Caco-2 (cell line): ENCODE data around the gene FBRS. TPM values are rescaled to one million over a fixed set of nuclear protein-coding genes. Genes with fewer than 3 reads are reported as not detected.

Experiments used
- BruUV-seq: library from RNA; stranded (reverse); fragments of 400-500 nt; replicated peaks from 2 replicates; lab custom pipeline; 2021; lab: Mats Ljungman, UMichigan
- CTCF ChIA-PET: fragments of 300-600 bp; sonication (Branson Sonifier 250); formaldehyde crosslinking; loops from one replicate; lab custom pipeline; 2022; ENCODE audit warnings: antibody characterized with exemption; lab: Charles Lee
- POLR2A ChIA-PET: fragments of 300-600 bp; sonication (Branson Sonifier 250); formaldehyde crosslinking; loops from one replicate; lab custom pipeline; 2022; ENCODE audit warnings: antibody characterized with exemption; lab: Charles Lee
- DNase-seq, 2 experiments: peaks; one replicate each; pipeline versions ENCODE4 v3.0.0 to v3.0.0-alpha.2; 2020 to 2022
- H3K27me3 ChIP-seq: replicated peaks from 2 replicates; pipeline ENCODE4 v1.6.0; 2011; ENCODE audit warnings: low read length; ENCODE audit not compliant: control insufficient read depth, insufficient read depth
- H3K36me3 ChIP-seq: 2 replicates; pipeline ENCODE4 v1.5.1; 2011; ENCODE audit warnings: low read length; ENCODE audit not compliant: control insufficient read depth, insufficient read depth
- H3K4me1 ChIP-seq: fragments of 250-450 bp; sonication (Bioruptor Pico); 2 replicates; pipeline ENCODE4 v1.5.1; 2020; ENCODE audit warnings: mild to moderate bottlenecking
- H3K4me3 ChIP-seq: 2 replicates; pipeline ENCODE4 v1.5.1; 2011; ENCODE audit warnings: low read depth, mild to moderate bottlenecking, control low read depth, low read length
- H3K9me3 ChIP-seq: fragments of 250-450 bp; sonication (Bioruptor Pico); 2 replicates; pipeline ENCODE4 v1.5.1; 2020; ENCODE audit warnings: mild to moderate bottlenecking, moderate library complexity
- H3K27ac Mint-ChIP-seq: one replicate; pipeline ENCODE4 v1.8.0; 2022; ENCODE audit warnings: mixed read lengths; ENCODE audit not compliant: unreplicated experiment
- H3K27me3 Mint-ChIP-seq: one replicate; pipeline ENCODE4 v1.8.0; 2022; ENCODE audit warnings: mixed read lengths; ENCODE audit not compliant: insufficient read depth, unreplicated experiment
- H3K36me3 Mint-ChIP-seq: one replicate; pipeline ENCODE4 v1.8.0; 2022; ENCODE audit warnings: mild to moderate bottlenecking, mixed read lengths; ENCODE audit not compliant: insufficient read depth, unreplicated experiment
- H3K4me1 Mint-ChIP-seq: one replicate; pipeline ENCODE4 v1.8.0; 2022; ENCODE audit warnings: low read depth, mixed read lengths; ENCODE audit not compliant: unreplicated experiment
- H3K4me3 Mint-ChIP-seq: one replicate; pipeline ENCODE4 v1.8.0; 2022; ENCODE audit warnings: mild to moderate bottlenecking, moderate library complexity, mixed read lengths; ENCODE audit not compliant: unreplicated experiment
- H3K9me3 Mint-ChIP-seq: one replicate; pipeline ENCODE4 v1.8.0; 2022; ENCODE audit warnings: mixed read lengths; ENCODE audit not compliant: unreplicated experiment
- CTCF ChIP-seq, 2 experiments: fragments of 200-600 bp in 1 of 2; IDR thresholded peaks; 1 replicate in 1 of 2; 2 replicates in 1 of 2; pipeline versions ENCODE4 v1.5.1 to v1.8.0; 2011 to 2022; ENCODE audit warnings: antibody characterized with exemption in 1 of 2, control low read depth in 1 of 2, inconsistent platforms in 1 of 2, low read depth in 1 of 2, low read length in 1 of 2, mild to moderate bottlenecking in 1 of 2, moderate library complexity in 1 of 2; ENCODE audit not compliant: insufficient read depth in 1 of 2, severe bottlenecking in 1 of 2, unreplicated experiment in 1 of 2
- intact Hi-C: fragments of 100-400 bp; cut with micrococcal nuclease; formaldehyde crosslinking; loops from one replicate; pipeline ENCODE4 v1.10.0; 2022; ENCODE audit not compliant: unreplicated experiment
- total RNA-seq: library from RNA; stranded (reverse); gene quantifications from 2 replicates; pipeline ENCODE4 v1.2.3, GENCODE V29; 2022

FBRS gene
- total RNA-seq, 1 experiment from 2014 or later: 46.1 TPM

DNA sequence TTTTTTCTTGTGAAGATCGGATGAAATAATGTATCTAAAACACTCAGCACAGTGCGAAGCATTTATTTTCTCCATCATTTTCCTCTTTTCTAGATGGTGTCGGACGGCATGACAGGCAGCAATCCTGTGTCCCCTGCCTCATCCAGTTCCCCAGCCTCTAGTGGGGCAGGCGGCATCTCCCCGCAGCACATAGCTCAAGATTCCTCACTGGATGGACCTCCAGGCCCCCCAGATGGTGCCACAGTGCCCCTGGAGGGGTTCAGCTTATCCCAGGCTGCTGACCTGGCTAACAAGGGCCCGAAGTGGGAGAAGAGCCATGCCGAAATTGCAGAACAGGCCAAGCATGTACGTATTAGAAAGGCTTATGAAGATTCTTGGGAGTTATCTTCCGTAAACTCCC, 45.7 kb downstream of the FBRS start:
- Mint-ChIP-seq H3K9me3 (no peaks in the 10 kb centered on the region), H3K27me3 (no peaks in the 10 kb centered on the region), H3K27ac (no peak overlapping the region), H3K36me3 (peaks cover 95% of the 10 kb centered on the region), H3K4me1 (no peaks in the 10 kb centered on the region), H3K4me3 (no peak overlapping the region)
- Histone ChIP-seq H3K4me1 (peaks cover 7% of the 10 kb centered on the region; the same call in 1 of the 2 replicates), H3K36me3 (peaks cover 3% of the 10 kb centered on the region), H3K4me3 (no peak overlapping the region), H3K27me3 (no peaks in the 10 kb centered on the region), H3K9me3 (no peaks in the 10 kb centered on the region)
- CTCF ChIA-PET: no interaction called here
- TF ChIP-seq CTCF (IDR thresholded peaks at IDR 0.05; ENCODE audit: insufficient read depth in 1 of 2, low read depth in 1 of 2, low read length in 1 of 2, severe bottlenecking in 1 of 2, unreplicated experiment in 1 of 2): no peak
- intact Hi-C loops: no loop called here
- POLR2A ChIA-PET: no interaction called here
- no TSS peak for BruUV-seq
- DNase-seq: no peak

GRCh38 chr16:30706046-30706445, 47.8 kb downstream of the FBRS start:
- peaks cover 95% of the 10 kb centered on the region for H3K36me3 Mint-ChIP-seq
- no peak for TF ChIP-seq CTCF (IDR thresholded peaks at IDR 0.05; ENCODE audit: insufficient read depth in 1 of 2, low read depth in 1 of 2, low read length in 1 of 2, severe bottlenecking in 1 of 2, unreplicated experiment in 1 of 2)
- intact Hi-C loops: no loop called here
- Histone ChIP-seq H3K4me3 (no peak overlapping the region), H3K27me3 (no peaks in the 10 kb centered on the region), H3K4me1 (no peaks in the 10 kb centered on the region), H3K36me3 (peaks cover 1% of the 10 kb centered on the region; the same call in 1 of the 2 replicates), H3K9me3 (no peaks in the 10 kb centered on the region)
- no peak overlapping the region for H3K4me3 Mint-ChIP-seq
- H3K9me3 Mint-ChIP-seq: no peaks in the 10 kb centered on the region
- H3K27me3 Mint-ChIP-seq: no peaks in the 10 kb centered on the region
- DNase-seq: no peak
- ChIA-PET POLR2A (no interaction called here), CTCF (no interaction called here)
- H3K27ac Mint-ChIP-seq: no peak overlapping the region
- no peaks in the 10 kb centered on the region for H3K4me1 Mint-ChIP-seq
- no TSS peak for BruUV-seq

DNA sequence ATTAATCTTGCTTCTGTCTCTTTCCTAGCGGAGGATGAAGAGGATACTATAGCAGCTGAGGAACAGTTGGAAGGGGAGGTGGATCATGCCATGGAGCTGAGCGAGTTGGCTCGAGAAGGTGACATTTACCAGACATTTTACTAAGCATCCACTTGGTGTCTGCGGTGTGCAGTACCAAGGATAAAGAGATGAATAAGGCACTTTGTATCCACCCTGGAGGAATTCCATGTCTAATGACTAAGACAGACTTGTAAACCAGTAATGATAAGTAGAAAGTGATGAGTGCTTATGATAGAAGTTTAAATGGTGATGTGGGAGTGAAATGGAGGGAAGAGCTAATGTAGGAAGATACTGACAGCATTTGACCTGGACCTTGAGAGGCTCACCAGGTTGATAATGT, 52.7 kb downstream of the FBRS start:
- H3K9me3 ChIP-seq: no peaks in the 10 kb centered on the region
- intact Hi-C loops: no loop called here

More for the DNA sequence above, 52.7 kb downstream of the FBRS start:
- H3K27me3 ChIP-seq: no peaks in the 10 kb centered on the region
- peaks cover 6% of the 10 kb centered on the region for H3K4me1 Mint-ChIP-seq
- no peak for DNase-seq
- BruUV-seq: no TSS peak
- no peak overlapping the region for H3K4me3 ChIP-seq
- no peaks in the 10 kb centered on the region for H3K4me1 ChIP-seq
- CTCF ChIA-PET: no interaction called here
- POLR2A ChIA-PET: no interaction called here
- H3K36me3 ChIP-seq: no peaks in the 10 kb centered on the region; the same call in 1 of the 2 replicates
- no peak overlapping the region for H3K27ac Mint-ChIP-seq
- H3K36me3 Mint-ChIP-seq: peaks cover 97% of the 10 kb centered on the region
- no peak for TF ChIP-seq CTCF (IDR thresholded peaks at IDR 0.05; ENCODE audit: insufficient read depth in 1 of 2, low read depth in 1 of 2, low read length in 1 of 2, severe bottlenecking in 1 of 2, unreplicated experiment in 1 of 2)
- no peaks in the 10 kb centered on the region for H3K9me3 Mint-ChIP-seq
- H3K4me3 Mint-ChIP-seq: no peak overlapping the region
- no peaks in the 10 kb centered on the region for H3K27me3 Mint-ChIP-seq
